Fibroblast of the aortic adventitia (primary cell): ENCODE data around the gene MRTFA. TPM values are rescaled to one million over a fixed set of nuclear protein-coding genes. Genes with fewer than 3 reads are reported as not detected.

ENCODE experiments used
- DNase-seq: peaks from one replicate; pipeline ENCODE4 v3.0.0-alpha.2; 2010; ENCODE audit warnings: low read depth
- H3K4me3 ChIP-seq: 2 replicates; pipeline ENCODE4 v1.5.1; 2011; ENCODE audit warnings: low read depth, mild to moderate bottlenecking, control low read depth, low read length, moderate library complexity
- total RNA-seq: library from RNA; depleted of rRNA; stranded (reverse); fragments of >200 nt; gene quantifications from 2 replicates; pipeline ENCODE4 v1.2.3, GENCODE V29; 2012; ENCODE audit warnings: low replicate concordance
- TF ChIP-seq, protein P1 (sequence below): IDR thresholded peaks from 2 replicates; pipeline ENCODE4 v1.5.1; 2011; ENCODE audit warnings: mild to moderate bottlenecking, low read length, control low read depth, inconsistent platforms; ENCODE audit not compliant: insufficient read depth

The MRTFA gene
- total RNA-seq, 1 donor = 25.8 TPM

DNA sequence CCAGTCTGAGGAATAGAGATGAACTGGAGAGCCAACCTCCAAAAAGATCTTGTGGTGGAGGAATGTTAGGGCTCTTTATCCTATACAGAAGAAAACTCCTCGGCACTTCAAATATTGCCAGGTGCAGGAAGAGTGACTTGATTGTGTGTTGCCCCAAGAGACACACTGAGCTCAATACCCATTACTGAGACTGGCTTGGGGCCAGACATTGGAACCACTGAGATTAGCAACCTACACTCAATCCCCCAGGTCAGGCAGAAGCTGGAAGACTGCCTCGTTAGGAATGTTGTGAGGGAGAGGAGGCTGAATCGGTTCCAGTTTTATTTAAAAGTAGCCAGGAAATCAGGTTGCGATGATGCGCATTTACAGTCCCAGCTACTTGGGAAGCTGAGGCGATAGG is 268.5 kb downstream of the MRTFA start:
- no peak overlapping the region for H3K4me3 ChIP-seq
- DNase-seq = no peak
- TF ChIP-seq, protein P1, sequence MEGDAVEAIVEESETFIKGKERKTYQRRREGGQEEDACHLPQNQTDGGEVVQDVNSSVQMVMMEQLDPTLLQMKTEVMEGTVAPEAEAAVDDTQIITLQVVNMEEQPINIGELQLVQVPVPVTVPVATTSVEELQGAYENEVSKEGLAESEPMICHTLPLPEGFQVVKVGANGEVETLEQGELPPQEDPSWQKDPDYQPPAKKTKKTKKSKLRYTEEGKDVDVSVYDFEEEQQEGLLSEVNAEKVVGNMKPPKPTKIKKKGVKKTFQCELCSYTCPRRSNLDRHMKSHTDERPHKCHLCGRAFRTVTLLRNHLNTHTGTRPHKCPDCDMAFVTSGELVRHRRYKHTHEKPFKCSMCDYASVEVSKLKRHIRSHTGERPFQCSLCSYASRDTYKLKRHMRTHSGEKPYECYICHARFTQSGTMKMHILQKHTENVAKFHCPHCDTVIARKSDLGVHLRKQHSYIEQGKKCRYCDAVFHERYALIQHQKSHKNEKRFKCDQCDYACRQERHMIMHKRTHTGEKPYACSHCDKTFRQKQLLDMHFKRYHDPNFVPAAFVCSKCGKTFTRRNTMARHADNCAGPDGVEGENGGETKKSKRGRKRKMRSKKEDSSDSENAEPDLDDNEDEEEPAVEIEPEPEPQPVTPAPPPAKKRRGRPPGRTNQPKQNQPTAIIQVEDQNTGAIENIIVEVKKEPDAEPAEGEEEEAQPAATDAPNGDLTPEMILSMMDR = no peak

DNA sequence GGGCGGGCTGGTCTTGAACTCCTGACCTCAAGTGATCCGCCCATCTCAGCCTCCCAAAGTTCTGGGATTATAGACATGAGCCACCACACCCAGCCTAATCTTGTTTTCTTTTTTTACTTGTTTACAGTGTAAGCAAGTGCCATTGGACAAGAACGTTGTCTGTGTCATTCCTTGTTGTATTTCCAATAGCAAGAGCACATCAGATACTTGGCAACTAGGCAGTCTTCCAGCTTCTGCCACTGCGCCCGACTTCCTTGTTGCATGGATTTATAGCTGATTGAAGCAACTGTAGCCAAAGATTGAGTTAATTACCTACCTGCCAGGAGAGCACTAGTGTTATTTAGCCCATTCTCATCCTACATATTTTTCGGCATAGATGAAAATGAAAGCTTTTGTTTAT is 269.2 kb downstream of the MRTFA start:
- TF ChIP-seq, protein P1 = no peak
- no peak overlapping the region for H3K4me3 ChIP-seq
- no peak for DNase-seq

DNA sequence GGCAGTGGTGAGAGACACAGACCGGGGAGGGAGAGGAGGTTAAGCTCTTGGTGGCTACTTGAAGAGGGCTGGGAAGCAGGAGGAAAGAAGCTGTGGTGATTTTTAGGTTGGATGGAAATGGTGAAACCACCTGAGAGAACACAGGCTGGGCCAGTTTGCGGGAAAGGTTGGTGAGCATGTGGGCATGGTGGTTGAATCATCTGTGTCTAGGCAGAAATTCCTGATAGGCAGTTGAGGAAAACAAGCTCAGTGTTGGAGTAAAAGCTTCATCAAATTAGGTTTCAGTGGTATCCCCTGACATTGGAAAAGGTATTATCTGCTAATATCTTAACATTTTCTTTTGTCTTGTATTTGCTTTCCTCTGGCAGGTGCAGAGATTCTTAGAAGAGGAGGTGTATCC is 270.5 kb downstream of the MRTFA start:
- TF ChIP-seq, protein P1 = no peak
- H3K4me3 ChIP-seq = no peak overlapping the region
- no peak for DNase-seq

DNA sequence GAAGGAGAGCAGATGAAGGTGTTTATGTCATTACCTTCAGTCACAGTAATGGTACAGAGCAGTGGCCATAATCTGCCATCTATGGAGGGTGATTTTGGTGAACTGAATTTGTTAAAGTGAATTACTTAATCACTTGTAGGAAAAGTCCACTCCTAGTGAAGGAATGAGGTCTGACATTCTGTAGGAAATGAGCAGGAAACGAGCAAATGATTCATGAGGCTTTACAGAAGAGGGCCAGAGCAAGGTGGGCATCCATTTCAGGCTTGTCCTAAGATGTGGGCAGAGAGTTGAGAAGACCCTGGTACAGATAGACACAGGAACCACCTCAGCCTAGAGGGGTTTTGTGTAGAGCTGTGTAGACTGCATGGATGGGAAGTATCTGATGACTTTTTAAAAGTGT is 272.1 kb downstream of the MRTFA start:
- TF ChIP-seq, protein P1 = no peak
- DNase-seq = no peak
- no peak overlapping the region for H3K4me3 ChIP-seq

DNA sequence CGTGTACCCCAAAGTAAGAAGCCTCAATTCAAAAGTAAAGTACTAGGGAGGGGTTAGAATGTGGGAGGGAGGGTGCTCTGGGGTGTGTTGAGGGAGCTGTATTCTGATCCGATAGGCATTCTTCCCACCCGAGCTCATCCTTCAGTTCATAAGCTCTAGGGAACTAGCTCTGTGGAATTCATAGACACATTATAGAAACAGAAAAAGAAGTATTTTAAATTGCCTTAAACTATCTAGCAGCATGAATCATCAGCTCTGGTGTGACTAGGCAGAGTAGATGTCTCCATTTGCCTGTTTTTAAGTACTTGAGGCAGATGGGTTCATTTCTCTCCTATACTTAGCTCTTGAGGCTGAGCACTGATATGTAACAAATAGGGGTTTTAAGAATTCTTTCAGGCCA is 273.5 kb downstream of the MRTFA start:
- DNase-seq = no peak
- TF ChIP-seq, protein P1 = no peak
- no peak overlapping the region for H3K4me3 ChIP-seq

DNA sequence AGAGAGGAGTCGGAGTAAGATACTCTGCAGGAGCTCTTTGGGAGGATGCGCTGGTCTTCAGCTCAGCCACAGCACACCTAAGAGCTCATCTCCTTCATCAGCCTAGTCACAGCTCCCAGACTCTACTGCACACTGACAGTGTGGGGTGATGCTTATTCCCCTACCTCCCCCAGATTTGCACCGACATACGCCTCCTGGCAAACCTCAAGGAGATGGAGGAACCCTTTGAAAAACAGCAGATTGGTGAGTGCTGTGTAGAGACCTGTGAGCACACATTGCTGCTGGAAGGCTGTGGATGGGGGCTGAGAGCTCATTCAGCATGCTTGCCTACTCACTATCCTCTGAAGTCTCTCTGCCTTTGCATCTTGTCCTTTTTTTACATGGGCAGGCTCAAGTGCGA is 275.4 kb downstream of the MRTFA start:
- DNase-seq = no peak
- TF ChIP-seq, protein P1 = no peak
- no peak overlapping the region for H3K4me3 ChIP-seq

Other genes with a start within 250 kb of the MRTFA start
- gene MCHR1, start 42.8 kb upstream of the MRTFA start, total RNA-seq = under 0.01 TPM in 1 of 2 replicates, not detected in the other
- gene SLC25A17, start 182.6 kb upstream of the MRTFA start, total RNA-seq = 8.6 and 25.8 TPM in 2 replicates
- gene ST13, start 219.9 kb upstream of the MRTFA start, total RNA-seq = 154 and 514 TPM in 2 replicates
- 10.4 and 17.4 TPM in 2 replicates for gene XPNPEP3, start 220.4 kb upstream of the MRTFA start, total RNA-seq
- not detected in 2 replicates for gene DNAJB7, start 225.4 kb upstream of the MRTFA start, total RNA-seq